VCaP (cell line): ENCODE results near the gene CHRM3.
"Not testable (repeated sequence)": the region's sequence is repeated elsewhere in the genome, so short reads cannot be mapped to it uniquely, and the experiment has no call there.

Experiments used
- H3K27ac ChIP-seq: fragments of 450-650 bp; 2 replicates; pipeline ENCODE4 v1.5.1; 2017
- CTCF ChIP-seq: fragments of 450-650 bp; conservative IDR thresholded peaks from 2 replicates; pipeline ENCODE4 v1.5.1; 2017; ENCODE audit warnings: mild to moderate bottlenecking, moderate library complexity

Gene CHRM3

GRCh38 chr1:239357867-239358266 is 28.5 kb upstream of the CHRM3 start:
- no peak overlapping the region for H3K27ac ChIP-seq
- no peak for TF ChIP-seq CTCF

- no peak for TF ChIP-seq CTCF
- no peak overlapping the region for H3K27ac ChIP-seq
Measured at GRCh38 chr1:239361403-239361802, 25.0 kb upstream of the CHRM3 start.

- H3K27ac ChIP-seq = no peak overlapping the region
- TF ChIP-seq CTCF = no peak
Measured at GRCh38 chr1:239363930-239364329, 22.4 kb upstream of the CHRM3 start.

GRCh38 chr1:239367196-239367810 is 19.1 kb upstream of the CHRM3 start:
- H3K27ac ChIP-seq = no peak overlapping the region
- TF ChIP-seq CTCF = no peak

- no peak for TF ChIP-seq CTCF
- H3K27ac ChIP-seq = no peak overlapping the region
Measured at GRCh38 chr1:239368436-239369109, 17.8 kb upstream of the CHRM3 start.

GRCh38 chr1:239370869-239371268 is 15.5 kb upstream of the CHRM3 start:
- not testable (repeated sequence) for H3K27ac ChIP-seq

- no peak for TF ChIP-seq CTCF
Measured at GRCh38 chr1:239382666-239383065, 3.7 kb upstream of the CHRM3 start.

GRCh38 chr1:239383714-239384113 is 2.7 kb upstream of the CHRM3 start:
- no peak for TF ChIP-seq CTCF
- H3K27ac ChIP-seq = no peak overlapping the region

More at GRCh38 chr1:239382666-239383065, 3.7 kb upstream of the CHRM3 start:
- H3K27ac ChIP-seq = no peak overlapping the region
